Activated T-cell treated with anti-CD3 and anti-CD28 coated beads for 48 hours (primary cell): ENCODE data around the gene C2.
A peak's percentile ranks its signal among the peaks of the same experiment; 100 is the strongest.

ENCODE experiments used
- DNase-seq: peaks from one replicate; pipeline ENCODE4 v3.0.0-alpha.2; 2020; ENCODE audit warnings: low read depth

Gene C2

GRCh38 chr6:31927242-31927862 is at the start of gene C2:
Gene C2 (plus strand): TSS chr6:31927717. CDS start chr6:31927753, 36 bp downstream.
- DNase-seq = no peak

- DNase-seq = no peak
These were observed 49.3 kb upstream of the C2 start for GRCh38 chr6:31878222-31878621.

- DNase-seq = no peak
These were observed 48.8 kb upstream of the C2 start, which contains the start of gene SLC44A4 for GRCh38 chr6:31878726-31879125. Gene SLC44A4 (minus strand): TSS chr6:31878997. CDS start chr6:31878980, 17 bp downstream.

GRCh38 chr6:31879143-31879542 is 48.4 kb upstream of the C2 start:
- DNase-seq = no peak

GRCh38 chr6:31879901-31880300 is 47.6 kb upstream of the C2 start:
- DNase-seq = no peak

- DNase-seq = no peak
These were observed 46.9 kb upstream of the C2 start for GRCh38 chr6:31880616-31881015.

- DNase-seq = no peak
These were observed 46.2 kb upstream of the C2 start for GRCh38 chr6:31881136-31881859.

GRCh38 chr6:31882344-31882743 is 45.2 kb upstream of the C2 start:
- DNase-seq = no peak

GRCh38 chr6:31883676-31884075 is 43.8 kb upstream of the C2 start:
- DNase-seq = no peak

- no peak for DNase-seq
These were observed 42.9 kb upstream of the C2 start for GRCh38 chr6:31884528-31885035.

- no peak for DNase-seq
These were observed 41.0 kb upstream of the C2 start for GRCh38 chr6:31886541-31886991.

- DNase-seq = no peak
These were observed 40.1 kb upstream of the C2 start for GRCh38 chr6:31887173-31888007.

- DNase-seq = peak; percentile 45
These were observed 39.0 kb upstream of the C2 start for GRCh38 chr6:31888276-31889258.

- DNase-seq = no peak
These were observed 38.1 kb upstream of the C2 start for GRCh38 chr6:31889331-31889972.

- DNase-seq = no peak
These were observed 34.7 kb upstream of the C2 start for GRCh38 chr6:31892821-31893220.

GRCh38 chr6:31896493-31896855 is 31.0 kb upstream of the C2 start:
- DNase-seq = no peak

GRCh38 chr6:31896856-31897611 is 30.5 kb upstream of the C2 start:
- DNase-seq = no peak

- DNase-seq = peak; percentile 87
These were observed 29.7 kb upstream of the C2 start, which contains the start of gene EHMT2 for GRCh38 chr6:31897612-31898382. Gene EHMT2 (minus strand): TSS chr6:31897698. CDS start chr6:31897677, 21 bp downstream.

- no peak for DNase-seq
These were observed 29.0 kb upstream of the C2 start for GRCh38 chr6:31898383-31899011.
